ENCODE measurements around the gene RBMS1. TPM values are rescaled to one million over a fixed set of nuclear protein-coding genes. Genes with fewer than 3 reads are reported as not detected.
A peak's percentile ranks its signal among the peaks of the same experiment; 100 is the strongest.

The RBMS1 gene
- total RNA-seq, 1 experiment from 2014 or later: 65.4 TPM

DNA sequence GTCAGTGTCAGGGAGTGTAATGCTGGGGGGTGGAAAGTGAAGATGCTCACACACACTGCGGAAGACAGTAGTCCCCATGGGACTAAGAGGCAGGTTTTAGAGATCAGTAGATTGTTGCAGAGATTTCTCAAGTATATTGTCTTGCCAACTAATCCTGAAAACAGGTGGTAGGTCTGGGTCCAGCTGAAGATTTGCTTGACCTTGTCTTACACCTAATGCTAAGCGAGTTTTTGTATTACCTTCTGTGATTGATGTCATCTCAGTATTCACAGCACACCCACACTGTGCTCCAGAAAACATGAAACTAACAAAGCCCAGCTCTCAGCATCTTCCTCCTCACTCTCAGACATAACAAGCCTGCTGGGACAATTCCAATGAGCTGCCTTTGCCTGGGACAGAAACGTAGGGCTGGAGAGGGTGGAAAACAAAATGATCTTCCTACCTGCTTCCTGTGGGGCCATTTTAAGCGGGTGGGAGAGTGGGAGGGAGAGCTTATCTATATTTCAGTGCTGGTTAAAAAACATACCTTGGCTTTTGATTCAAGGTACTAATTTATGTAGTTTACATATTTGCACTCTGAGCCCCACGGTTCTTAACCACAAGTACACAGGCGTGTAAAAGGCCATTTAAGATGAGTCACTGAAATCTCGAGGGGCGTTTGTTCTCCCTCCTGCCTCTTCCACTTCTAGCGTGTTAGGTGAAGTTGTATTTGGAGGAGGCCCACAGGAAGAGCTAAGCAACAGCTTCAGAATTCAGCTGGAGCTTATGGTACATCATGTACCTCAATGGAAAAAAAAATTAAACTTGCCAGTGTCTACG is 23.1 kb upstream of the RBMS1 start:
- H3K4me1 Mint-ChIP-seq (ENCODE audit: insufficient read depth, unreplicated experiment): peaks cover 12% of the 10 kb centered on the region
- intact Hi-C loops (cut with micrococcal nuclease): no loop called here
- no peak overlapping the region for H3K4me3 Mint-ChIP-seq (ENCODE audit: unreplicated experiment)
- H3K36me3 Mint-ChIP-seq (ENCODE audit: insufficient read depth, unreplicated experiment): no peaks in the 10 kb centered on the region
- DNase-seq (ENCODE audit: unreplicated experiment): peak; percentile 26
- ChIA-PET POLR2A (no interaction called here), CTCF (interaction anchor here (0.6 to 1.1 kb wide), 2 partner anchors 108 to 182 kb away, joined by 3 read pairs; no protein-coding TSS in a partner anchor)
- H3K9me3 Mint-ChIP-seq (ENCODE audit: unreplicated experiment): no peaks in the 10 kb centered on the region
- H3K27me3 Mint-ChIP-seq (ENCODE audit: insufficient read depth, unreplicated experiment): no peaks in the 10 kb centered on the region
- BruUV-seq (replicated peaks): no TSS peak
- TF ChIP-seq, protein P1, sequence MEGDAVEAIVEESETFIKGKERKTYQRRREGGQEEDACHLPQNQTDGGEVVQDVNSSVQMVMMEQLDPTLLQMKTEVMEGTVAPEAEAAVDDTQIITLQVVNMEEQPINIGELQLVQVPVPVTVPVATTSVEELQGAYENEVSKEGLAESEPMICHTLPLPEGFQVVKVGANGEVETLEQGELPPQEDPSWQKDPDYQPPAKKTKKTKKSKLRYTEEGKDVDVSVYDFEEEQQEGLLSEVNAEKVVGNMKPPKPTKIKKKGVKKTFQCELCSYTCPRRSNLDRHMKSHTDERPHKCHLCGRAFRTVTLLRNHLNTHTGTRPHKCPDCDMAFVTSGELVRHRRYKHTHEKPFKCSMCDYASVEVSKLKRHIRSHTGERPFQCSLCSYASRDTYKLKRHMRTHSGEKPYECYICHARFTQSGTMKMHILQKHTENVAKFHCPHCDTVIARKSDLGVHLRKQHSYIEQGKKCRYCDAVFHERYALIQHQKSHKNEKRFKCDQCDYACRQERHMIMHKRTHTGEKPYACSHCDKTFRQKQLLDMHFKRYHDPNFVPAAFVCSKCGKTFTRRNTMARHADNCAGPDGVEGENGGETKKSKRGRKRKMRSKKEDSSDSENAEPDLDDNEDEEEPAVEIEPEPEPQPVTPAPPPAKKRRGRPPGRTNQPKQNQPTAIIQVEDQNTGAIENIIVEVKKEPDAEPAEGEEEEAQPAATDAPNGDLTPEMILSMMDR (IDR thresholded peaks at IDR 0.05; ENCODE audit: unreplicated experiment): no peak
- peak overlapping the region; percentile 18 for H3K27ac Mint-ChIP-seq (ENCODE audit: low read depth, unreplicated experiment)

DNA sequence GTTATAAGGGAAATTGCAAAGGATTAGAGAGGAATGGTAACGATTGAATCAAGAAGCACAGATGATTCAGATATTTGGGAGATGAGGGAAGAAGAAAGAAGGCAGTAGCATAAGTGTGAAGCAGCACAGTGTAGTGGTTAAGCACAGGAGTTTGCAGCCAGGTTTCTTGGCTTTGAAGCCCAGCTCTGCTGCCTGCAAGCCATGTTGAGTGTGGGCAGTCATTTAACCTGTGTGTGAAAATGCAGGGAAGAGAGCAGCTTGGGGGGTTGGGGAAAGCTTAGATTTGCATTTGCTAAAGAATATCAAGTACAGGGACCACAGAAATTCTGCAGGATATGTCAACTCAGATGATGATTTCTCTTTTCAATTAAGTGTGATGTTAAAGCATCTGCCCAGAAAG is 21.5 kb upstream of the RBMS1 start:
- no TSS peak for BruUV-seq (replicated peaks)
- CTCF ChIA-PET: interaction anchor here (0.5 to 1.0 kb wide), 3 partner anchors 112 to 646 kb away, joined by 3 read pairs; no protein-coding TSS in a partner anchor

DNA sequence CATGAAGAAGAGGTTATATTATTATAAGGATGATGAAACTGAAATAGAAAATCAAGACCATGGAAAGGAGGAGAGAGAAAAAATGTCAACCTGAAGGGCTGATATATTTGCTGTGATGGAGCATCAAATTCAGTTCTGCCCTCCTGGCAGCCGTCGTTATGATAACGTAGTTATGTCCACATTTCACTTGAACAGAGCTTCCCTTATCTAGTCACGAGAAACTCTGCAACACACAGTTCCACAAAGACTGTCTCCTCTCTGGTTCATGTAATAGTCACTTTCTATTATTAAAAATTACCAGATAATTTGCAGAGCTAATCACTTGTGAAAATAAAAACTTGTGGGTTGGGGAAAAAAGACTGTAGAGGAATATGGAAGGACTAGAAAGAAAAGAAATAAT is 19.5 kb upstream of the RBMS1 start:
- no peak for DNase-seq (ENCODE audit: unreplicated experiment)
- no TSS peak for BruUV-seq (replicated peaks)
- TF ChIP-seq, protein P1 (IDR thresholded peaks at IDR 0.05; ENCODE audit: unreplicated experiment): no peak
- Mint-ChIP-seq H3K4me1 (ENCODE audit: insufficient read depth, unreplicated experiment) (peaks cover 12% of the 10 kb centered on the region), H3K36me3 (ENCODE audit: insufficient read depth, unreplicated experiment) (no peaks in the 10 kb centered on the region), H3K9me3 (ENCODE audit: unreplicated experiment) (no peaks in the 10 kb centered on the region), H3K27ac (ENCODE audit: low read depth, unreplicated experiment) (no peak overlapping the region), H3K4me3 (ENCODE audit: unreplicated experiment) (no peak overlapping the region), H3K27me3 (ENCODE audit: insufficient read depth, unreplicated experiment) (no peaks in the 10 kb centered on the region)
- CTCF ChIA-PET: interaction anchor here (0.8 kb wide), 1 partner anchor 551 kb away, joined by 3 read pairs; no protein-coding TSS in a partner anchor
- intact Hi-C loops (cut with micrococcal nuclease): no loop called here
- POLR2A ChIA-PET: interaction anchor here (0.8 kb wide), 1 partner anchor 17 kb away, joined by 3 read pairs; no protein-coding TSS in a partner anchor

More for the DNA sequence above, 21.5 kb upstream of the RBMS1 start:
- H3K36me3 Mint-ChIP-seq (ENCODE audit: insufficient read depth, unreplicated experiment): no peaks in the 10 kb centered on the region
- H3K9me3 Mint-ChIP-seq (ENCODE audit: unreplicated experiment): no peaks in the 10 kb centered on the region
- H3K4me1 Mint-ChIP-seq (ENCODE audit: insufficient read depth, unreplicated experiment): peaks cover 12% of the 10 kb centered on the region
- no peaks in the 10 kb centered on the region for H3K27me3 Mint-ChIP-seq (ENCODE audit: insufficient read depth, unreplicated experiment)
- POLR2A ChIA-PET: no interaction called here
- TF ChIP-seq, protein P1 (IDR thresholded peaks at IDR 0.05; ENCODE audit: unreplicated experiment): no peak
- H3K27ac Mint-ChIP-seq (ENCODE audit: low read depth, unreplicated experiment): no peak overlapping the region
- no peak for DNase-seq (ENCODE audit: unreplicated experiment)
- intact Hi-C loops (cut with micrococcal nuclease): no loop called here
- no peak overlapping the region for H3K4me3 Mint-ChIP-seq (ENCODE audit: unreplicated experiment)

DNA sequence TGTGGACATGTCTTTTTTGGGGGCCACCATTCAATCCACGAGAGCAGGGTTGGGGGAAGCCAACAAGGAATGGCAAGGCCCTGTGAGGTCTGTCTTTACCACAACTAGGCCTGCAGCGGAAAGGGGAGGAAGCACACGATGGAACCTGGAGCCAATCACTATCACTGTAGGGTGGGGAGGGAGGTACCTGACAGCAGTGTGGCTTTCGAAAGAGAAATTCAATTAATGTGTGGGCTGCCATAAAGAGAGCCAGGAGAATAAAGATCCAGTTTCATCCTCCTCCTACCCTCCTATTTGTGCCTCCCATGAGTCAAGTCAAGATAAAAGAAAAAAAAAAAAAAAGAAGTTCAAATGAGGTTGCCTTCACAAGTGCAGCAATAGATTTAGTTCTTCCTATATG is 18.9 kb upstream of the RBMS1 start:
- Mint-ChIP-seq H3K4me3 (ENCODE audit: unreplicated experiment) (no peak overlapping the region), H3K27ac (ENCODE audit: low read depth, unreplicated experiment) (no peak overlapping the region), H3K9me3 (ENCODE audit: unreplicated experiment) (no peaks in the 10 kb centered on the region), H3K36me3 (ENCODE audit: insufficient read depth, unreplicated experiment) (no peaks in the 10 kb centered on the region), H3K27me3 (ENCODE audit: insufficient read depth, unreplicated experiment) (no peaks in the 10 kb centered on the region), H3K4me1 (ENCODE audit: insufficient read depth, unreplicated experiment) (peaks cover 12% of the 10 kb centered on the region)
- CTCF ChIA-PET: interaction anchor here (0.5 kb wide), 1 partner anchor 15 kb away, joined by 3 read pairs; no protein-coding TSS in a partner anchor
- TF ChIP-seq, protein P1 (IDR thresholded peaks at IDR 0.05; ENCODE audit: unreplicated experiment): no peak
- BruUV-seq (replicated peaks): no TSS peak
- intact Hi-C loops (cut with micrococcal nuclease): no loop called here
- DNase-seq (ENCODE audit: unreplicated experiment): no peak
- POLR2A ChIA-PET: no interaction called here
